KBM-7 (cell line): Measurements from ENCODE around the gene QSER1.
"Not testable (repeated sequence)": the region's sequence is repeated elsewhere in the genome, so short reads cannot be mapped to it uniquely, and the experiment has no call there.

Experiments used
- DNase-seq: peaks from one replicate; pipeline ENCODE4 v3.0.0-alpha.2; 2015
- in situ Hi-C: fragments of 300-500 bp; cut with MboI; formaldehyde crosslinking; loops from 2 replicates; pipeline ENCODE4 v1.14.3; 2020; ENCODE audit warnings: low sequenced_read_pairs, low pct_unique_long_range_greater_than_20kb, mixed read lengths

The QSER1 gene

GRCh38 chr11:33025339-33025722, 132.7 kb downstream of the QSER1 start:
- no peak for DNase-seq
- in situ Hi-C loops: no loop called here

- DNase-seq: no peak
- in situ Hi-C loops: no loop called here
These were observed 134.6 kb downstream of the QSER1 start for GRCh38 chr11:33027233-33027632.

GRCh38 chr11:33027846-33028536, 135.4 kb downstream of the QSER1 start:
- in situ Hi-C loops: no loop called here
- no peak for DNase-seq

GRCh38 chr11:33028537-33028914, 135.9 kb downstream of the QSER1 start:
- DNase-seq: no peak
- in situ Hi-C loops: no loop called here

GRCh38 chr11:33029218-33029617, 136.6 kb downstream of the QSER1 start:
- DNase-seq, in situ Hi-C loops: not testable (repeated sequence)
